GM18499 (cell line): Measurements from ENCODE around the gene CRYL1.

Experiments
- ATAC-seq: cut with Tn5 transposase; IDR thresholded peaks from one replicate; pipeline ENCODE4 v1.9.1; 2021; ENCODE audit warnings: moderate number of reproducible peaks; ENCODE audit not compliant: insufficient read depth, unreplicated experiment

CRYL1 gene, protein sequence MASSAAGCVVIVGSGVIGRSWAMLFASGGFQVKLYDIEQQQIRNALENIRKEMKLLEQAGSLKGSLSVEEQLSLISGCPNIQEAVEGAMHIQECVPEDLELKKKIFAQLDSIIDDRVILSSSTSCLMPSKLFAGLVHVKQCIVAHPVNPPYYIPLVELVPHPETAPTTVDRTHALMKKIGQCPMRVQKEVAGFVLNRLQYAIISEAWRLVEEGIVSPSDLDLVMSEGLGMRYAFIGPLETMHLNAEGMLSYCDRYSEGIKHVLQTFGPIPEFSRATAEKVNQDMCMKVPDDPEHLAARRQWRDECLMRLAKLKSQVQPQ

DNA sequence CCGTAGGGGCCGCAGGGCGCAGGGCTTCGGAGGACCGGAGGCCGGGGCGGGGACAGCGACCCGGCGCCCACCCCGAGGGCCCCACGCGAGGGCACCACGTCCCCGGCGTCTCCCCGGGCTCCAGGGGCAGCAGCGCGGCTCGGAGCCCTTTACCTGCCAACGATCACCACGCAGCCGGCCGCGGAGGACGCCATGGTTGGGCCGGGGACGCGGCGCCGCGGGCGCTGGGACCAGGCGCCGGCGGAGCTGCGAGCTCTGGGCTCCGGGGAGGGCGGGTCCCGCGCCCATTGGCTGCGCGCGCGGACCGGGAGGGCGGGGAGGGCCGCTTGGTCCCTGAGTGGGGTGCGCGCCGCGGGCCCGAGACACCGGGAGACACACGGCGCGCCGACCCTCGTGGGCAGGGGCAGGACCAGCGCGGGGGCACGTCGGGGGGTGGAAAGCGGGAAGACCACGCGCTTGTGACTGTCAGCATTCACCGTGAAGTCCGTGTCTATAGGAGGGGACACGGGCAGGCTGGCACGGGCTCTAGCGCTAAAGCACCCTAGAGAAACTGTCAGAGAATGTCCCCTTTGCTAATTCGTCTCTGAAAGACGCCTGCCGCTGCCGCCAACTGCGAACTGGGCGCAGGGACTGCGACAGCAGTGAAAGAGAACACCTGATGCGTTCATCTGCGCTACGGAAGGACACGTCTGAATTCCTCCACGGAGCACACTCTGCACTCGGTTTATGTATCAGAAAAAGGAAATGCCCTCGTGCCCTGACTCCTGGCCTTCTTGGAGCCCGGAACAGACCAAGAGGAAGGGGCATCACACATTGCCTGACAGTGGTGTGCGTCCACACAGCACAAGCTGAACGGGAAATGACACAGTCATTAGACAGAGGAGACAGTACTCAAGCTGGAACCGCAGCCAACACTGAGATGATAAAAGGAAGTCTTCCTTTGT, at the start of gene CRYL1:
CRYL1 (minus strand) TSS at position 257 of the 944 bp plus-strand sequence; CDS start at position 194, 63 bp downstream.
- ATAC-seq: peak; percentile 34

DNA sequence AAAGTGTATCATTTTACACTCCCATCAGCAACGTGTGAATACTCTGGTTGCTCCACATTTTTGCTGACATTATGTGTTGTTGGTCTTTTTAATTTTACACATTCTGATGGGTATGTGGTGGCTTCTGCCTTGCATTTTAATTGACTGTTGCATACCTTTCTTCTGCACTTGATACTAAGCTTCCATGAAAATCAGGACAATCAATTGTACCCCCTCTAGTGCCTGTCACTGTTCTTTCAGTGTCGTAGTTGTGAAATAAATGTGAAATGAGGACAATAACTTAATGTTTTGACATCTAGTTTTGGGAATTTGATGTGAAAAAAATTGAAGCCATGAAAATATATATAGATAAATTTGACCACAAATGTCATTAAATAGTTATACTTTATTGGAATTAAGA, 48.0 kb upstream of the CRYL1 start:
- ATAC-seq: no peak

DNA sequence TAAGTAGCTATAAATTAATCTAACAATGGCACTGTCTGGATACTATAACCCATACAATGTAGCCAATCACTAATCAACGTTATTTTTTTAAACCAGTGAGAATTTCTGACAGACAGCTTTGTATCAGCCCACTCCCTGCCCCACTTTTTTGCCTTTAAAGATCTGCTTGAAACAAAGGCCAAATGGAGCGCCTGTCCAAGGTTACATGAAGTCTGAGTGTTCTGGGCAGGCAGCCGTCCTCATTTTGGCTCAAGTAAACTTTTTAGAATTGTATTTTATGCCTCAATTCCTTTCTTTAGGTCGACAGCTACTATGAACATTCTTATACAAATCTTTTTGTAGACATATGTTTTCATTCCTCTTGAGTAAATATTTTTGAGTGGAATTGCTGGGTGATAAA, 47.5 kb upstream of the CRYL1 start:
- ATAC-seq: no peak

DNA sequence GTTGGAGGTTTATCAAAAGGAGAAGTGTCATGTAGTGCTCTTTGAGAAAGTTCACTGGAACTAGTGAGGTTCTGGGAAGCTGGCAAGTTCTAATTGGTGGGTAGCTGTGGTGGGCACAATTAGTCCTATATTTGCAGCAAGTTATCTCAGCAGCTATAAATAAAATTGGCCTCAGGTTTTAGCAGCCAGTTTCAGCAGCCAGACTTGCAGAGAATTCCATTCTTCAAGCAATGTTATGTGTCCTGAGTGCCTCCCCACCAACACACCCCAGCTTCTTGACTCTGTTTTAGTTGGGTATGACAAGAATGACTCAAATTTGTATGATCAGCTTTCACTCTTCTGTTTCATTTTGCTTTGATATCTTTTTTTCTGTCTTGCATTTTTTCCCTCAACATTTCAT, 46.0 kb upstream of the CRYL1 start:
- no peak for ATAC-seq

DNA sequence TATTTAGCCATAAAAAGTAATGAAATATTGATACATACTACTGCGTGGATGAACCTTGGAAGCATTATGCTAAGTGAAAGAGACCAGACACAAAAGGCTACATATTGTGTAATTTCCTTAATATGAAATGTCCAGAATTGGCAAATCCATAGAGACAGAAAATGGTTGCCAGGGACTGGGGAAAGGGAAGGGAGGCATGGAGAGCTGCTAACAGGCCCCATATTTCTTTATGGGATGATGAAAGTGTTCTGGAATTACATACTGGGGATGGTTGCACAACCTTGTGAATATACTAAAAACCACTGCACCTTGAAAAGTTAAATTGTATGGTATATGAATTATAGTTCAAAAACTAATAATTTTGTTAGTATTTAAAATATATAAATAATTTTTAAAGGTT, 44.9 kb upstream of the CRYL1 start:
- ATAC-seq: no peak

DNA sequence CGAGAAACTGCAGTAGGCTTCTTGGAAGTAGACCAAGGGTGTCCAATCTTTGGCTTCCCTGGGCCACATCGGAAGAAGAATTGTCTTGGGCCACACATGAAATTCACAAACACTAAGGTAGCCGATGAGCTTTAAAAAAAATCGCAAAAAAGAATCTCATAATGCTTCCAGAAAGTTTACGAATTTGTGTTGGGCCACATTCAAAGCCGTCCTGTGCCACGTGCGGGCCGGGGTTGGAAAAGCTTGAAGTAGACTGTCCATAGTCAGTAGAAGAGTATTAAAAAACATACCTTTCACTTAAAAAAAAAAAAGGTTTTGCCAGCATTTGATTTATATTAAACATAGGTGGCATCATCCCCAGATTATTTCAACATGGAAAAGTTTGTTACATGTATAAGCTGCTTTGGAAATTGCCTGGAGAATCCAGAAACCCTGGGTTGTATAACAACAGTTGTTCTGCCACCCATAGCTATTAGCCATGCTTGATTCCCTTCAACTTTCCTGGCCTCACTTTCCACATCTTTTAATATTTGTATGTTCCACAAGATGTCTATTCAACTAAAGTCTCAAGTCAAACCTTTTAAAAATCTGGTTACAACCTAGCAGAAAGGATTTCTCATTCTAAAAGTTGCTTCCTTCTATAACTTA, 42.3 kb upstream of the CRYL1 start:
- no peak for ATAC-seq

DNA sequence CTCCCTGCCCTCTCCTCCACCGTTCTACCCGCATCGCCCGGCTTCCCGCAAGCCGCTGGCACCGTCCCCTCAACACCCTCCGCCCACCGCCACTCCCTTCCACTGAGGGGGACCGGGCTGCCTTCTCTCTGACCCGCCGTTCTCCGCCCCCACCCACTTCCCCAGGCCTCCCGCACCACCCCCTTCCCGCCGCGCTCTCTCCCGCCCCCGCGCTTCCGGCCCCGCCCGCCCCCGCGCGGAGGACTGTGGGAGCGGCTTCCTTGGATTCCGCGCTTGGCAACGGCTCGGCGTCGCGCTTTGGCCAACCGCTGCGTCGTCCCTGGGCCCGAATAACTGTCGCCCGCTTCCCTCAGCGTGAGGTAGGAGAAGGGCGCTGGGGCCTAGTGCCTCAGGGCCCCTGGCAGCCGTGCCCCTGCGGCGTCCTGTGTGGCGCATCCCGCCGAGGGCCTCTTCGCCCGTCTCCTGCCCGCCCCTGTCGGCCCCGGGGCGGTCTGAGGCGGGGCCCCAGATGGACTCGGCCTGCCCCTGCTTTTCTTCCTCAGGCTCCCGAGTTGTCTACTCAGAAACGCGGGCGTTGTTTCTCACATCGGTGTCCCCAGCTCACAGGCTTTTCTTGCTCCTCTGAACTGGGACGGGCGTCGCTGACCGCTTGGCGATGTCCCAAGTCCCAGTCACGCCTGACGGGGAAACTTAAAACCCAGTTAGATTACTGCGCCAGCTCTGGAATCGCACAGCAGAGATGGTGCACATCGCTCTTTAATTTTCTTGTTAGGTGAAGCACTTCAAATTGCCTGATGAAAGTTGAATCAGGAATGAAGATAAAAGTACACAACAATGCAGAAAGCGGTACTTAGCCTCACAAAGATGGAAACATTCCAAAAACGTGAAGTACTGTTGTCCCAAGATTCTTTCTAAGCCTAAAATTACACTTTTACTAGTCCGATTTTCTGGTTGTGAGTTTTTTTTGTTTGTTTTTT, 41.5 kb upstream of the CRYL1 start, which contains the start of gene IFT88:
IFT88 (plus strand) TSS at position 260 of the 977 bp plus-strand sequence. CDS start 7,229 bp downstream, outside the sequence.
- peak; percentile 72 for ATAC-seq

DNA sequence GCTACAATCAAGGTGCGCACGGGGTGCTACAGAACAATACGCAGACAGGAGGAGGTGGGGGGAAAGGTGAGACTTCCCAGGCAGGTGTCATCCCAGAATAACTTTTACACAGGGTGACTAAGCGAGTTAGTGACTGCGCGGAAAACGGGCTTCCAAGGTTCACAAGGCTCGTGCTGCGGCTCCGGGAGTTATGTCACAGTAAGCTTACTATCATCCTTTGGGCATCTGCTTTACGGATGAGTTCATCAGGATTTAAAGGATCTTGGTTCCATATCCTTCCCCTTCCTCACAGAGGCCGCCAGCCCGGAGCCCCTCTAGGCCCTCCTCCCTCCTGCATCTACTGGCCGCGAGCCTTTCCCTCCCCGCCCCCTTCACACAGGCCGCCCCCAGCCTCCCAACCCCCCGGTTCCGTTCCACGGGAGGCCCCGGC, 40.8 kb upstream of the CRYL1 start:
- ATAC-seq: no peak

DNA sequence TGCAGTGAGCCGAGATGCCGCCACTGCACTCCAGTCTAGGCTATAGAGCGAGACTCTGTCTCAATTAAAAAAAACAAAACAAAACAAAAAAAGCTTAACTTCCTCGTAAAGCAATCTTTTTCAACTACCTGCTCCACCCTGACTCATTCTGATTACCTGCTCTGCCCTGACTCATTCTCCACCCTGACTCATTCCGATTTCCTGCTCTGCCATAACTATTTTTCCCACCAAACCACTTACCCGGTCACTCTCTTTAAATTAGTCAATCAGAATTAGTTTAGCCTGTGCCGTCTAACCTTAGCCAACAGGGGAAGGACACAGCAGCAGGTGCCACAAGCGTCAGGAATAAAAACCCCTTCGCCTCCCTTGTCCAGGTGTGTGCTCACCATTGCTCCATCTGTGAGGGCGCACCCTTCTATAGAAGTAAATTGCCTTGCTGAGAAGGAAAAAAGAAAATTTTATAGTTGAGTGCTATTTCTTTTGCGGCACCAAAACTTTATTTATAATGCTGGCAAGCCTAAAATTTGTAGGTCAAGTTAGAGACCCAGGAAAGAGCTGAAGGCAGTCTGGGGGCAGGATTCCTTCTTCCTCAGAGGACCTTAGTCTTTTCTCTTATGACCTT, 39.6 kb upstream of the CRYL1 start:
- ATAC-seq: no peak

DNA sequence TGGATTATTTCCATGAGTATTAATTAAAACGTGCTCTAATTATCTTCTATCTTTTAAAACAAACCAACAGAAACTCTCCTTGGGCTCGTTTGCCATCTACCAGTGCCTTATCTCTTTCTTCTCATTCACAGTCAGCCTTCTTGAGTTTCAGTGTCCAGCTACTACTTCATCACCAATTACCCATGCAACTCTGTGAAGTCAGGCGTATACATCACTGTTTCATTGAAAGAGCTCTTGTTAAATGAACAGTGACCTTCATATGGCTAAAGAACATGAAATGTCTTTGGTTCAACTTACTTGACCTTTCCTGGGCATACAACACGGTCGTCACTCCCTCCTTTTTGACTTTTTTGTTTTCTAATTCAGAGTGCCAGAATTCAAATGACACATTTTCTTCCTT, 36.1 kb upstream of the CRYL1 start:
- ATAC-seq: no peak

DNA sequence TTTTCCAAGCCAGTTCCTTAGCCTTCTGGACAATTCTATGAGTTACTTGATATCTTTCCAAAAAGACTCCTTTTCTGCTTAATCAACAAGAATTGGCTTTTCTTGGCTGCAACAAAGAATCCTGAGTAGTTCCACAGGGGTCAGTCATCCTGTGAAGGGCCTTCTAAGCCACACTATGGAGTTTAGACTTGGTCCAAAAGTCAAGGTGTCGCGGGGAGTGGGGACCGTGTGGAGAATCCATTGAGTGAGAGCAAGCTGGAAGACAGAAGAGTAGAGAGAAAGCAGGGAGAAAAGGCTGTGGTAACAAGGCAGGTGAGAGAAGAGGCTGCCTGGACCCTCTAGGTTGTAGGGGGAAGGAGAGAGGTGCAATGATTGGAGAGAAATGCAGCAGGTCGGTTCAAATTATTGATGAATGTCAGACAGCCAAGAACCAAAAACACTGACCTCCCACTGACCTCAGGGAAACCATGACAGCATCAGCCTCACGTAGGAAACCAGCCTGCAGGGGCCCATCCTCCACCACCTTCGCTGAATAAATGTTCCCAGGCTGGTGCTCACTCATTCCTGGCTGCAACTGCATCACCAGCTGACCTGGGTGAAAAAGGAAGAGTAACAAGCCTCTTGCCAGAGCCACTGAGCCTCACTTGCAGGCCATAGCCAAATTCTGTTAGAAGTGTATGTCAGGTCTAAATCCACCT, 34.2 kb upstream of the CRYL1 start:
- no peak for ATAC-seq

DNA sequence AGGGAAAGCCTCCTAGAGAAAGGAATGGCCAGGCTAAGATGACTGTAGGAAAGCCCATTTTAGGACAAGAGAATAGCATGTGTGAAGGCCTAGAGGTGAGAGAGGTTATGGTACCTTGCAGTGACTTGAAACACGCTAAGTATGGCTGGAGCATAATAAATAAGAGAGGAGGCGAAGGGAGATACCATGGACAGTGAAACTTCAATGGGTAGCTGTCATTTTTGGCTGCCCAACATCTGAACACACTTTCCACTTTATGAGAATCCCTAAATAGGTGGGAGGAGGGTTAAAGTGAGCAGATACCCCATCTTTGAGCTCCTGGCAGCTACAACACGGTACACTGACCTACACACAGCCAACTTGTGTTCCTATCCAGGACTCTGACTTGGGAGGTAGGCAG, 33.3 kb upstream of the CRYL1 start:
- ATAC-seq: no peak

DNA sequence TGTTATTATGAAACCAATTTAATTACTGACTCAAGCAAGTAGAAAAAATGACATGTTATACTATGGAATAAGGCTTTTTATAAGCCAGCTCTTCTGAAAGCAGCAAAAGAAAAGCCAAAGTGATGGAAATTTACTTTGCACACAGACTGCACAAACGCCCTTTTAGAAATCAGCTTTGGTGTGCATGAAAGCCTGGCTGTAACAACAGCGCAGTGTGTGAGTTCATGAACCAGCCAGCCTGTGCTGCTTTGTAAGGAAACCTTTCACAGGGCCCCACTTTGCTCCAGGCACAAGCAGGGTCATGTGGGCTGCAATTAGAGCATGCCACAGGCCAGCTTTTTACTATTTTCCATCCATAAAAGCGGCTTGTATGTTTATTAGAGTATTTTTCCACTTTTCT, 27.7 kb upstream of the CRYL1 start:
- ATAC-seq: no peak

DNA sequence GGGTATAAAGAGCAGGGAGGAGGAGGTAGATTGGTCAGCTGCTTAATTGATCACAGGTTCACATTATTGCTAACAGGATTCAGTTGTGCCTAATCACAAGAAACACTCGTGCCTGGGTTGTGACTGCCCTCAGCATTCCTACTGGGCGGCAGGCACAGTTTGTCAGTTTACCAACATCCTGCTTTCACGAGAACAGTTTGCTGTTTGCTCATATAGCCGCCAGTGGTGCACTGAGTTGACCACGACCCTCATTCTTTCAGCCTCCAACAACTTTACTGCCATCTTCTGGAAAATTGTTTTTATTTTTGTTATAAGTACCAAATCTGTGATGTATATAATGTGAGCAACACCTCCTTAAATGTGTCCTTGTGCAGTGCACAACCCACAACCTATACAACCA, 25.1 kb upstream of the CRYL1 start:
- no peak for ATAC-seq

DNA sequence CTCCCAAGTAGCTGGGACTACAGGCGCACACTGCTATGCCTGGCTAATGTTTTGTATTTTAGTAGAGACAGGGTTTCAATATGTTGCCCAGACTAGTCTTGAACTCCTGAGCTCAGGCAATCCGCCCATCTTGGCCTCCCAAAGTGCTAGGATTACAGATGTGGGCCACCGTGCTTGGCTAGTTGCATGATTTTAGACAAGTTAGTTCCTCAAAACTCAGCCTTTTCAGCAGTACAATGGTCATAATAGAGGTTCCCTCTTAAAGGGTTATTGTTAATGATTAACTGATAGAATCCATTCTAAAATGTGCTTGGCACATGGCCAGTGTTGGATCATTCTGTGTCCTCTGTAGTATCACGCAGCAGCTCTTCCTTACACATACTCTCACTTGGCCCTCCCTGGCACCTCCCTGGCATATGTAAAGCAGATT, 21.8 kb upstream of the CRYL1 start:
- ATAC-seq: no peak

DNA sequence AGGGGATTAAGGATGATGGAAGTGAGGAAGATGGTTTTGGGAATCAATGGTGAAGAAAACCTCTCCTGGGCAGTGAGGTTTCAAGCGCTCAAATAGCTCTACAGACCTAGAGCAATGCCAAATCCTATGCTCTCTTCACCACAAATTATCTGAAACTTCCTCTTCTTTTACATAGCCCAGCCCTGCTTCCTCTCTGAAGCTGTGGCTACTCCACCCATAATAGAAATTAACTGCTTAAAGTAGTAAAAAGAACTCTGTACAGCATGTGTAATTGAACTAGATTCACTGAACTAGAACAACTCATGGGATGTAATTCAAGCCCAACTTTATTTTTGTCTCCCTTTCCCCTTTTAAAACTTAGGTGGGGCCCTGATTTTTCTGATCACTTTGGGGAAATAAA, 20.9 kb upstream of the CRYL1 start:
- ATAC-seq: no peak

DNA sequence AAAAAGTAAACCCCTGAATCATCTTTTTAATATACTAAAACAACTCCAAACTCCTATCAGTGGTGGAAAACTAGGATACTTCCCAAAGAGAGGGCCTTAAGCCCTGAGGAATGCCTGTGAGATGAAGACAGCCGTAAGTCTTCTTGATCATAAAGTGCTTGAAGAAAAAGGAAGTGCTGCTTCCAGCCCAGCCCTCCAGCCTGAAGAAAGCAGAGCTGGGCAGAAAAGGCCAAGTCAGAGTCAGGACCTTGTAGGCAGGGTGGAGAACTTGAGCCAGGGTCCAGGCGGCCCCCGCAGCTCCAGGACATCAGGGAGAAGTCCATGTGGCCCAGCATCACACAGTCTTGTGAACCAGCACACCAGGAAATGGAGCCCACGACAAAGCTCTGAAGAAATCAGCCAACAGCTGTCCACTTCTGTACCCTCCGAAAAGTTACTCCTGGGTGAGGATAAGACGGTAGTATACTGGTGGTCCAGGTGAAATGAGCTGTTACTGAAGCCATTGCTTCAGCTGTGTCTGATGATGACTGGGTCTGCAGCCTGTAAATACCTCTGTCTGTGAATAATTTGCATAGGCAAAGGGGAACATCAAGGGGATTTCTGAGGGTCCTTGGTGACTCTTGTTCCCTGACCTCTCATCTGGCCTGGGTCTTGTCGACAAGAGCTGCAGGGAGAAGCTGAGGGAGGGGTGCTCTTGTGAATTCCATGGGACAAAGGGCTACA, 18.7 kb upstream of the CRYL1 start:
- no peak for ATAC-seq

DNA sequence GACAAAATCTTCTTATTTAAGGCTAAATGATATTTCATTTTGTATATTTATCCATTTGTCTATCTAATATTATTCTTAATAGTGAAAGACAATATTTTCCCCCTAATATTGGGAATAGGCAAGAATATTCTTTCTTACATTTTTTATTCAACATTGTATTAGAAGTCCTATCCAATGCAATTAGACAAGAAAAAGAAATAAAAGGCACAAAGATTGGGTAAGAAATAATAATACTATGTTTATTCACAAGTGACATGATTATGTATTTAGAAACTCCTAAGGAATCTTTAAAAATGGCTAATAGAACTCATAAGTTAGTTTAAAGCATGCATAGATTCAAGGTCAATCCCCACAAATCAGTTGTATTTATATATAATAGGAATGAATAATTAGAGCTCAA, 11.3 kb upstream of the CRYL1 start:
- ATAC-seq: no peak
